ENCODE results near the gene RASGEF1B.

GRCh38 chr4:81429607-81430006 lies 42.1 kb downstream of the RASGEF1B start:
- TF ChIP-seq CTCF (IDR thresholded peaks at IDR 0.05; ENCODE audit: low read depth, low read length, missing input control) (no peak), JUND (IDR thresholded peaks at IDR 0.05) (no peak), REST (IDR thresholded peaks at IDR 0.05) (no peak), RAD21 (IDR thresholded peaks at IDR 0.05) (no peak), GABPA (IDR thresholded peaks at IDR 0.05 in 1 of 2, conservative IDR thresholded peaks at IDR 0.05 in 1 of 2) (no peak), YY1 (IDR thresholded peaks at IDR 0.05) (no peak)

Measured in liver (tissue), 3 donors.